H1 (cell line): ENCODE results near the gene CA10. TPM values are rescaled to one million over a fixed set of nuclear protein-coding genes. Genes with fewer than 3 reads are reported as not detected.

Experiments used
- CTCF ChIA-PET: fragments of 300-600 bp; sonication (Branson Sonifier 250); formaldehyde crosslinking; loops from one replicate; lab custom pipeline; 2021; ENCODE audit not compliant: partially characterized antibody; lab: Charles Lee
- POLR2A ChIA-PET: fragments of 300-600 bp; sonication (Branson Sonifier 250); formaldehyde crosslinking; loops from one replicate; lab custom pipeline; 2021; ENCODE audit warnings: inconsistent platforms; ENCODE audit not compliant: partially characterized antibody; lab: Charles Lee
- DNase-seq, 2 experiments: peaks; one replicate each; pipeline versions ENCODE4 v3.0.0 to v3.0.0-alpha.2; 2010 to 2022; ENCODE audit warnings: low spot score in 2 of 2, low read depth in 1 of 2, mixed read lengths in 1 of 2
- FAIRE-seq: peaks from 2 replicates; lab custom pipeline; 2011; peaks lifted over from hg19 to GRCh38; lab: Jason Lieb, UNC
- H2AFZ ChIP-seq: 2 replicates; pipeline ENCODE4 v1.8.1; 2012; ENCODE audit warnings: low read length, inconsistent platforms
- H2AK5ac ChIP-seq: 2 replicates; pipeline ENCODE4 v1.6.1; 2013; ENCODE audit warnings: low read depth, low read length
- H2BK120ac ChIP-seq: replicated peaks from 2 replicates; pipeline ENCODE3; 2013; ENCODE audit warnings: low read depth, low read length, inconsistent platforms
- H2BK12ac ChIP-seq: 2 replicates; pipeline ENCODE4 v1.6.1; 2013; ENCODE audit warnings: low read depth, low read length
- H2BK15ac ChIP-seq: 2 replicates; pipeline ENCODE4 v1.6.1; 2013; ENCODE audit warnings: low read length
- H2BK20ac ChIP-seq: 2 replicates; pipeline ENCODE4 v1.6.1; 2013; ENCODE audit warnings: low read length
- H2BK5ac ChIP-seq: 2 replicates; pipeline ENCODE4 v1.6.1; 2013; ENCODE audit warnings: low read depth, low read length
- H3K14ac ChIP-seq: 2 replicates; pipeline ENCODE4 v1.6.1; 2013; ENCODE audit warnings: inconsistent platforms; ENCODE audit not compliant: insufficient read length
- H3K18ac ChIP-seq: 2 replicates; pipeline ENCODE4 v1.6.1; 2013; ENCODE audit warnings: low read length; ENCODE audit errors: extremely low read depth
- H3K23ac ChIP-seq: 2 replicates; pipeline ENCODE4 v1.6.1; 2013; ENCODE audit warnings: inconsistent platforms; ENCODE audit not compliant: insufficient read length
- H3K23me2 ChIP-seq: 2 replicates; pipeline ENCODE4 v1.6.1; 2013; ENCODE audit warnings: low read depth, low read length
- H3K27ac ChIP-seq: 2 replicates; pipeline ENCODE4 v1.6.1; 2011; ENCODE audit warnings: low read depth, low read length, inconsistent platforms
- H3K27me3 ChIP-seq, 4 experiments: replicated peaks in 1 of 4; 1 replicate in 1 of 4; 2 replicates in 3 of 4; pipeline versions ENCODE4 v1.6.1 to v1.8.1; 2011 to 2013; ENCODE audit warnings: low read length in 3 of 4, mild to moderate bottlenecking in 3 of 4, inconsistent platforms in 2 of 4, mixed read lengths in 2 of 4, moderate library complexity in 1 of 4; ENCODE audit not compliant: control insufficient read depth in 3 of 4, insufficient read depth in 3 of 4; ENCODE audit errors: extremely low read depth in 1 of 4
- H3K36me3 ChIP-seq, 4 experiments: 2 replicates each; pipeline versions ENCODE4 v1.6.1 to v1.8.1; 2011 to 2013; ENCODE audit warnings: mild to moderate bottlenecking in 4 of 4, low read length in 3 of 4, moderate library complexity in 2 of 4, control low read depth in 1 of 4, inconsistent platforms in 1 of 4; ENCODE audit not compliant: insufficient read depth in 4 of 4, control insufficient read depth in 2 of 4
- H3K4ac ChIP-seq: replicated peaks from 2 replicates; pipeline ENCODE3; 2013; ENCODE audit warnings: low read length, low read depth, mixed read lengths, inconsistent platforms; ENCODE audit not compliant: insufficient read length
- H3K4me1 ChIP-seq, 4 experiments: replicated peaks in 1 of 4; 1 replicate in 1 of 4; 2 replicates in 3 of 4; pipeline versions ENCODE4 v1.6.1 to v1.8.1; 2011 to 2013; ENCODE audit warnings: low read length in 3 of 4, inconsistent platforms in 2 of 4, mixed read lengths in 1 of 4; ENCODE audit not compliant: insufficient read depth in 4 of 4, control insufficient read depth in 3 of 4
- H3K4me2 ChIP-seq, 2 experiments: 2 replicates each; pipeline versions ENCODE4 v1.6.1 to v1.8.1; 2011 to 2013; ENCODE audit warnings: low read depth in 2 of 2, low read length in 2 of 2, control low read depth in 1 of 2, inconsistent platforms in 1 of 2, mild to moderate bottlenecking in 1 of 2; ENCODE audit not compliant: insufficient read depth in 1 of 2
- H3K4me3 ChIP-seq, 4 experiments: fragments of 200-600, 300-600 bp in 1 of 4; sonication (generic), shearing (Covaris generic), sonication (Bioruptor Twin) in 1 of 4; 2 replicates each; pipeline versions ENCODE4 v1.5.1 to v1.8.1; 2011 to 2016; ENCODE audit warnings: low read length in 4 of 4, low read depth in 3 of 4, control low read depth in 2 of 4, inconsistent platforms in 2 of 4, mild to moderate bottlenecking in 2 of 4, mixed read lengths in 1 of 4, moderate library complexity in 1 of 4; ENCODE audit not compliant: insufficient read depth in 2 of 4; ENCODE audit errors: extremely low read depth in 1 of 4
- H3K56ac ChIP-seq: replicated peaks from 2 replicates; pipeline ENCODE3; 2013; ENCODE audit warnings: low read depth, mild to moderate bottlenecking, mixed read lengths, low read length, inconsistent platforms; ENCODE audit not compliant: insufficient read length
- H3K79me1 ChIP-seq: 2 replicates; pipeline ENCODE4 v1.6.1; 2013; ENCODE audit warnings: low read depth, low read length, control low read depth
- H3K79me2 ChIP-seq, 2 experiments: 2 replicates each; pipeline versions ENCODE4 v1.6.1 to v1.8.1; 2012 to 2013; ENCODE audit warnings: low read length in 2 of 2, mild to moderate bottlenecking in 2 of 2, inconsistent platforms in 1 of 2; ENCODE audit not compliant: insufficient read depth in 2 of 2, control insufficient read depth in 1 of 2
- H3K9ac ChIP-seq, 4 experiments: replicated peaks in 1 of 4; 1 replicate in 1 of 4; 2 replicates in 3 of 4; pipeline versions ENCODE4 v1.6.1 to v1.8.1; 2011 to 2013; ENCODE audit warnings: low read depth in 3 of 4, low read length in 3 of 4, control low read depth in 2 of 4, mild to moderate bottlenecking in 2 of 4, moderate library complexity in 2 of 4, inconsistent platforms in 1 of 4; ENCODE audit errors: extremely low read depth in 1 of 4
- H3K9me3 ChIP-seq, 2 experiments: 2 replicates each; pipeline versions ENCODE4 v1.6.1 to v1.8.1; 2012 to 2013; ENCODE audit warnings: mild to moderate bottlenecking in 2 of 2, moderate library complexity in 2 of 2, control low read depth in 1 of 2, inconsistent platforms in 1 of 2, low read depth in 1 of 2, low read length in 1 of 2, mixed read lengths in 1 of 2; ENCODE audit not compliant: insufficient read depth in 2 of 2
- H4K20me1 ChIP-seq, 2 experiments: replicated peaks in 1 of 2; 2 replicates each; pipeline versions ENCODE3 to v1.8.1; 2011 to 2013; ENCODE audit warnings: inconsistent platforms in 2 of 2, low read length in 2 of 2, mild to moderate bottlenecking in 1 of 2; ENCODE audit not compliant: insufficient read depth in 2 of 2, control insufficient read depth in 1 of 2
- H4K5ac ChIP-seq: 2 replicates; pipeline ENCODE4 v1.6.1; 2013; ENCODE audit warnings: low read length, low read depth, mixed read lengths, inconsistent platforms; ENCODE audit not compliant: insufficient read length
- H4K8ac ChIP-seq: 2 replicates; pipeline ENCODE4 v1.8.0; 2013; ENCODE audit warnings: mild to moderate bottlenecking, moderate library complexity, low read length, inconsistent platforms; ENCODE audit not compliant: insufficient read depth; ENCODE audit errors: extremely low read depth
- H4K91ac ChIP-seq: replicated peaks from 2 replicates; pipeline ENCODE3; 2013; ENCODE audit warnings: low read length, mixed read lengths, inconsistent platforms; ENCODE audit not compliant: insufficient read length
- CBX5 ChIP-seq: fragments of 300-800, 300-1000 bp; sonication (generic); IDR thresholded peaks from 2 replicates; pipeline ENCODE4 v1.7.1; 2016; ENCODE audit warnings: antibody characterized with exemption, low read length, low read depth
- MAFK ChIP-seq: IDR thresholded peaks from 2 replicates; pipeline ENCODE4 v1.6.1; 2012; ENCODE audit warnings: low read depth, mild to moderate bottlenecking, improper control_type of control experiment, low read length
- POLR2A ChIP-seq, 2 experiments: IDR thresholded peaks; 1 replicate in 1 of 2; 2 replicates in 1 of 2; pipeline ENCODE4 v1.6.1; 2011; ENCODE audit warnings: low read depth in 2 of 2, low read length in 2 of 2, mild to moderate bottlenecking in 2 of 2; ENCODE audit errors: control extremely low read depth in 1 of 2
- RBBP5 ChIP-seq: IDR thresholded peaks from 2 replicates; pipeline ENCODE4 v1.7.1; 2012; ENCODE audit warnings: low read depth, mild to moderate bottlenecking, inconsistent platforms, low read length, moderate library complexity, borderline replicate concordance
- RXRA ChIP-seq: IDR thresholded peaks from 2 replicates; pipeline ENCODE4 v1.6.1; 2011; ENCODE audit warnings: low read depth, mild to moderate bottlenecking, low read length, moderate library complexity; ENCODE audit not compliant: insufficient read depth
- SIN3A ChIP-seq, 2 experiments: IDR thresholded peaks in 1 of 2; conservative IDR thresholded peaks in 1 of 2; 2 replicates each; pipeline ENCODE4 v1.6.1; 2011 to 2012; ENCODE audit warnings: low read length in 2 of 2, improper control_type of control experiment in 1 of 2, low read depth in 1 of 2, mild to moderate bottlenecking in 1 of 2
- SUZ12 ChIP-seq: fragments of 200-600 bp; sonication (generic); IDR thresholded peaks from 2 replicates; pipeline ENCODE4 v1.6.1; 2012; ENCODE audit warnings: mild to moderate bottlenecking, inconsistent platforms, low read length, moderate library complexity, mixed read lengths
- TAF1 ChIP-seq: IDR thresholded peaks from 2 replicates; pipeline ENCODE4 v1.6.1; 2011; ENCODE audit warnings: mild to moderate bottlenecking, low read depth, low read length
- ZNF274 ChIP-seq: IDR thresholded peaks from 2 replicates; pipeline ENCODE4 v1.7.0; 2012; ENCODE audit warnings: low read length, borderline replicate concordance; ENCODE audit errors: extremely low read depth
- WGBS, 2 experiments: shearing (Covaris generic) in 1 of 2; methylation state at CpG; one replicate each; pipeline versions ENCODE4 v1.1.6 to v1.1.7; 2013 to 2015; ENCODE audit warnings: low lambda C conversion rate in 2 of 2, mixed read lengths in 2 of 2, inconsistent platforms in 1 of 2, low coverage in 1 of 2, missing lambda C conversion rate in 1 of 2; ENCODE audit not compliant: insufficient replicate concordance in 2 of 2, insufficient coverage in 1 of 2, insufficient read length in 1 of 2; ENCODE audit errors: extremely low coverage in 1 of 2, missing lambda C conversion rate in 1 of 2; 5-methylcytosine and 5-hydroxymethylcytosine counted together
- polyA plus RNA-seq, 7 experiments: library from polyadenylated mRNA; depleted of rRNA in 3 of 7; stranded (reverse) in 5 of 7; unstranded in 2 of 7; fragments of >200 nt in 5 of 7; fragments of 200-250 nt in 2 of 7; gene quantifications; 1 replicate in 5 of 7; 2 replicates in 1 of 7; 4 replicates in 1 of 7; pipeline versions ENCODE4 v1.2.1 to v1.2.3, GENCODE V29; 2011 to 2013; ENCODE audit warnings: missing spikeins in 2 of 7, mixed read lengths in 2 of 7
- total RNA-seq: library from RNA; stranded (reverse); fragmentation: NEBNext Ultra II Directional; extraction: Animal tissue kit (Norgen Biotek cat#: 25700); gene quantifications from 2 replicates; pipeline ENCODE4 v1.2.1, GENCODE V29; 2021
- TF ChIP-seq, protein P1 (sequence below), 3 experiments: IDR thresholded peaks; 1 replicate in 2 of 3; 2 replicates in 1 of 3; pipeline versions ENCODE4 v1.5.1 to v1.6.1; 2011; ENCODE audit warnings: low read length in 3 of 3, mild to moderate bottlenecking in 3 of 3, inconsistent platforms in 2 of 3, low read depth in 1 of 3, moderate library complexity in 1 of 3; ENCODE audit not compliant: insufficient read depth in 1 of 3; ENCODE audit errors: control extremely low read depth in 1 of 3

Gene CA10
- total and polyA plus RNA-seq, 2 of the 8 experiments (the other 6 are each of a cell fraction or from before 2014, with no cell fraction given) = 0.60 to 0.63 TPM

DNA sequence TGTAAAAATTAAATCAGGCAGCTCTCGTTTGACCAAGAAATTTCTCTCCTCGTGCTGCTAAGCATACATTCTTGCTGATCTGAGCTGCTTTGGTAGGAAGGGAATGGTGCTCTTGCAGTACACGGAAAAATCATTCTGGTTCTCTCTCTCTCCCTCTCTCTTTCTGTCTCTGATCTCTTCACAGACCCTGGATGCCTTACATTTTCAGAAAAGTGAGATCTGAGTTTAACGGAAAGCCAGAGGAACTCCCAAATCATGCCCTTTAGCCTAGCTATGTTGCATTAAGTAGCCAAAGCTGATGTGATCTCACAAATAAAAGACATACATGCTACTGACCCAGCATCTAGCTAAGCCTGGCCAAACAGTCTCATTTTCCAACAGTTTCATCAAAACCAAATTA lies 4.0 kb downstream of the CA10 start:
- no peak overlapping the region for H3K18ac ChIP-seq
- H3K36me3 ChIP-seq = no peaks in the 10 kb centered on the region
- H3K4ac ChIP-seq = no peak overlapping the region
- no peaks in the 10 kb centered on the region for H3K9me3 ChIP-seq
- H4K8ac ChIP-seq = no peak overlapping the region
- no peak overlapping the region for H4K5ac ChIP-seq
- no peak overlapping the region for H2BK15ac ChIP-seq
- POLR2A ChIA-PET = no interaction called here
- peaks cover 18% of the 10 kb centered on the region; the same call in 1 of the 2 replicates for H3K23me2 ChIP-seq
- H3K23ac ChIP-seq = no peak overlapping the region
- WGBS, 2 experiments = 88% methylated on average over 4 of the region's 4 CpGs; no CpG with 5 or more reads in 1 of the 2 experiments
- TF ChIP-seq CBX5 = no peak
- TF ChIP-seq TAF1 = no peak
- TF ChIP-seq RXRA = no peak
- TF ChIP-seq RBBP5 = no peak
- no peak for TF ChIP-seq POLR2A (IDR thresholded peaks at IDR 0.05; ENCODE audit: control extremely low read depth in 1 of 2, low read depth in 2 of 2, low read length in 2 of 2)
- TF ChIP-seq, protein P1, sequence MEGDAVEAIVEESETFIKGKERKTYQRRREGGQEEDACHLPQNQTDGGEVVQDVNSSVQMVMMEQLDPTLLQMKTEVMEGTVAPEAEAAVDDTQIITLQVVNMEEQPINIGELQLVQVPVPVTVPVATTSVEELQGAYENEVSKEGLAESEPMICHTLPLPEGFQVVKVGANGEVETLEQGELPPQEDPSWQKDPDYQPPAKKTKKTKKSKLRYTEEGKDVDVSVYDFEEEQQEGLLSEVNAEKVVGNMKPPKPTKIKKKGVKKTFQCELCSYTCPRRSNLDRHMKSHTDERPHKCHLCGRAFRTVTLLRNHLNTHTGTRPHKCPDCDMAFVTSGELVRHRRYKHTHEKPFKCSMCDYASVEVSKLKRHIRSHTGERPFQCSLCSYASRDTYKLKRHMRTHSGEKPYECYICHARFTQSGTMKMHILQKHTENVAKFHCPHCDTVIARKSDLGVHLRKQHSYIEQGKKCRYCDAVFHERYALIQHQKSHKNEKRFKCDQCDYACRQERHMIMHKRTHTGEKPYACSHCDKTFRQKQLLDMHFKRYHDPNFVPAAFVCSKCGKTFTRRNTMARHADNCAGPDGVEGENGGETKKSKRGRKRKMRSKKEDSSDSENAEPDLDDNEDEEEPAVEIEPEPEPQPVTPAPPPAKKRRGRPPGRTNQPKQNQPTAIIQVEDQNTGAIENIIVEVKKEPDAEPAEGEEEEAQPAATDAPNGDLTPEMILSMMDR (IDR thresholded peaks at IDR 0.05; ENCODE audit: control extremely low read depth in 1 of 3, insufficient read depth in 1 of 3, low read depth in 1 of 3, low read length in 3 of 3) = no peak
- TF ChIP-seq ZNF274 = no peak
- TF ChIP-seq MAFK = no peak
- TF ChIP-seq SIN3A (conservative IDR thresholded peaks at IDR 0.05 in 1 of 2, IDR thresholded peaks at IDR 0.05 in 1 of 2; ENCODE audit: low read depth in 1 of 2, low read length in 2 of 2) = no peak
- TF ChIP-seq SUZ12 = no peak
- TF ChIP-seq, all 59 proteins: peak for 0
- H4K20me1 ChIP-seq = no peaks in the 10 kb centered on the region
- H3K9ac ChIP-seq = no peak overlapping the region
- no peak overlapping the region for H3K27ac ChIP-seq
- H3K4me3 ChIP-seq = no peak overlapping the region
- H4K91ac ChIP-seq = no peak overlapping the region
- peaks cover 25 to 37% (median 31%) of the 10 kb centered on the region in 4 experiments for H3K27me3 ChIP-seq
- no peak overlapping the region for H2BK120ac ChIP-seq
- DNase-seq (no peak), FAIRE-seq (no peak)
- no peaks in the 10 kb centered on the region for H3K79me1 ChIP-seq
- no peaks in the 10 kb centered on the region for H3K79me2 ChIP-seq
- H2BK20ac ChIP-seq = no peak overlapping the region
- H2BK5ac ChIP-seq = no peak overlapping the region
- no peak overlapping the region for H3K14ac ChIP-seq
- H2BK12ac ChIP-seq = no peak overlapping the region
- no peak overlapping the region for H2AFZ ChIP-seq
- CTCF ChIA-PET = interaction anchor here (1.0 to 1.1 kb wide), 2 partner anchors 48 to 389 kb away, joined by 3 read pairs; no protein-coding TSS in a partner anchor
- H2AK5ac ChIP-seq = no peak overlapping the region
- H3K56ac ChIP-seq = no peak overlapping the region
- H3K4me2 ChIP-seq = no peak overlapping the region
- H3K4me1 ChIP-seq = peaks cover 0 to 4% (median 1%) of the 10 kb centered on the region in 4 experiments; a peak in 3 of 7 replicates
